Measurements from ENCODE around the gene CARMIL3. TPM values are rescaled to one million over a fixed set of nuclear protein-coding genes. Genes with fewer than 3 reads are reported as not detected.
"Not testable (repeated sequence)": the region's sequence is repeated elsewhere in the genome, so short reads cannot be mapped to it uniquely, and the experiment has no call there.

The CARMIL3 gene
- total RNA-seq, 2 donors from 2014 or later = 0.14 TPM; not detected in 1

DNA sequence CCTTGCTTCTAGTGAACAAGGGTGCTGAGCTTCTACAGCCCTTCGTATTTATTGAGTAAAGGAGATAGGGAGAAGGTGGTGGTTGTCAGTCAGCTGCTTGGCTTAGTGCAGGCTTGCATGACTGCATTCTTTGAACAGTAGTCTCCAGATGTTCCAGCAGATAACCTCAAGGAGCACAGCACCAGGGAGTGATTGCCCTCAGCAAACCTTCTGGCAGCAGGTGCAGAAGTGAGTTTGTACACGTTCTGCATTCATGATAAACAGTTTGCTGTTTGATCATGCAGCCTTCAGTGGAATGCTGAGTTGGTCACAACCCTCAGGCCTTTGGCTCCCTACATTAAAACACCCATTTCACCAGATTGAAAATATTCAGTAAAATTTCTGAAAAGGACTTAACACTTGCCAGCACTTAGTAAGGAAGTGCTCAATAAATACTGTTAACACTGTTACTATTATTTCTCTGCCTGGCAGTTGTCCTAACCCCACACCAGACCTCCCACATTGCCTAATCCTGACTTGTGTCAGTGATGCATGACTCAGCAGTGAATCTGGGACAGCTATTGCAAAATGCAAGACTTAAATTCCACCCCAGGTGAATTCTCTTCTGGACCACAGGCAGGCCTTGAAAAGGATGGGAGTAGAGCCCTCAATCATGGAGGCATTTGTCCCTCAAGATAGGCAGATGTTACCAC, 18.9 kb upstream of the CARMIL3 start:
- DNase-seq (ENCODE audit: low spot score) (no peak), ATAC-seq (ENCODE audit: insufficient number of reproducible peaks, low FRiP score, low read depth) (no peak)
- no peaks in the 10 kb centered on the region for H3K27me3 ChIP-seq (replicated peaks; ENCODE audit: insufficient read depth)
- no peak overlapping the region for H3K4me3 ChIP-seq
- no peak overlapping the region for H3K27ac ChIP-seq
- no peaks in the 10 kb centered on the region for H3K36me3 ChIP-seq
- TF ChIP-seq, protein P1, sequence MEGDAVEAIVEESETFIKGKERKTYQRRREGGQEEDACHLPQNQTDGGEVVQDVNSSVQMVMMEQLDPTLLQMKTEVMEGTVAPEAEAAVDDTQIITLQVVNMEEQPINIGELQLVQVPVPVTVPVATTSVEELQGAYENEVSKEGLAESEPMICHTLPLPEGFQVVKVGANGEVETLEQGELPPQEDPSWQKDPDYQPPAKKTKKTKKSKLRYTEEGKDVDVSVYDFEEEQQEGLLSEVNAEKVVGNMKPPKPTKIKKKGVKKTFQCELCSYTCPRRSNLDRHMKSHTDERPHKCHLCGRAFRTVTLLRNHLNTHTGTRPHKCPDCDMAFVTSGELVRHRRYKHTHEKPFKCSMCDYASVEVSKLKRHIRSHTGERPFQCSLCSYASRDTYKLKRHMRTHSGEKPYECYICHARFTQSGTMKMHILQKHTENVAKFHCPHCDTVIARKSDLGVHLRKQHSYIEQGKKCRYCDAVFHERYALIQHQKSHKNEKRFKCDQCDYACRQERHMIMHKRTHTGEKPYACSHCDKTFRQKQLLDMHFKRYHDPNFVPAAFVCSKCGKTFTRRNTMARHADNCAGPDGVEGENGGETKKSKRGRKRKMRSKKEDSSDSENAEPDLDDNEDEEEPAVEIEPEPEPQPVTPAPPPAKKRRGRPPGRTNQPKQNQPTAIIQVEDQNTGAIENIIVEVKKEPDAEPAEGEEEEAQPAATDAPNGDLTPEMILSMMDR (IDR thresholded peaks at IDR 0.05) = no peak
- peaks cover 5% of the 10 kb centered on the region for H3K9me3 ChIP-seq
- peaks cover 0 to 11% of the 10 kb centered on the region in 2 donors for H3K4me1 ChIP-seq (ENCODE audit: control insufficient read depth in 1 of 2, low read depth in 2 of 2)

DNA sequence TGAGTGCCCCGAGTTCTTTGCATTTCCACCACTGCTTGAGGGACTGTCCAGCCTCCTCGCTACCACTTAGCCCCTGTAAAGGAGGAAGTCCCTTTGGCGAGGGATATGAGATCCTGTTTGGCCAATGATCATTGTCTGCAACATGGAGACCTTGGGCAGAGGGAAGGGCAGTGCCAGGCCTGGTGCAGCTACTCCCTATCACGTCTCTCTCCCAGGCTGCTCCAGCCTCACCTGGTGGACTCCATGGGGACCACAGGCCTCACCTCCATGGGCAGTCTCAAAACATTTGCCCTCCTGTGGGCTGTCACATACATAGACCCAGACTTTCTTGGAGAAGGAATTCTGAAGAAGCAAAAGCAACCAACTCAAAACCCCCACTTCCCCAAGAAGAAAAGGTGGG, 16.0 kb upstream of the CARMIL3 start:
- not testable (repeated sequence) for DNase-seq (ENCODE audit: low spot score); H3K36me3 ChIP-seq; ATAC-seq (ENCODE audit: insufficient number of reproducible peaks, low FRiP score, low read depth); H3K9me3 ChIP-seq; H3K27me3 ChIP-seq (replicated peaks; ENCODE audit: insufficient read depth)
- Histone ChIP-seq H3K27ac (peak overlapping the region; percentile 43 to 95), H3K4me1 (ENCODE audit: control insufficient read depth in 1 of 2, low read depth in 2 of 2) (peaks cover 0 to 12% of the 10 kb centered on the region in 2 donors), H3K4me3 (peak overlapping the region; percentile 87)

DNA sequence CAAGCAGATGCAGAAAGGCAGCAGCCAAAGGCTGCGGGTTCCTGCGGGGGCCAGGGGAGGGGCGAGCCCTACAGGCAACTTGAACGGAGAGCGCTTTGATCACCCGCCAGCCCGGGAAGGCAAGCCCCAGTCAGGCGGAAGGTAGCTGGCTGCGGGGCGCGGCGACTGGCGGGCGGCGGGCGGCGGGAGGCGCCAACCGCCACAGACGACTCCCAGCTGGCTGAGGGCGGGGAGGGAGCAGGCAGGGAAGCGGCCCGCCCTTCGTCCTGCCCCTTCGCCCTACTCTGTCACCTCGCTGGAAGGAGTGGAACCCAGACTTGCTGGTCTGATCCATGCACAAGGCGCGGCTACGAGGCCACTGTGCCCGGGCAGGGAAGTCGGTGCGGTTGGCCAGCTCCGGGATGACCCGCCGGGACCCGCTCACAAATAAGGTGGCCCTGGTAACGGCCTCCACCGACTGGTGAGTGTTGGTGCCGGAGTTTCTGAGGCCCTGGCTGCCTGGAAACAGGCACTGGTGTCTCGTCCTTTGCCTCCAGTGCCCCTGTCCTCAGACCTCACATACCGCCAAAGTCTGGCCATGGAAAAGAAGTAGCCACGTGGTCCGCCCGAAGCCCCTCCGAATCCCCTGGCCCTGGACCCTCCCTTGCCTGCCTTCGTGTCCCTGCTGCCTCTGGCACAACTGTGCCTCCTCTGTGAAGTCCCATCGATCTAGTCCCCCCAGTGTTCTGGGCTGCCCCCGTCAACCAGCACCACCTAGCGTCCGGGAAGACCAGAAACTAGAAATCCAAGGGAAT, 15.4 kb upstream of the CARMIL3 start:
- peaks cover 0 to 12% of the 10 kb centered on the region in 2 donors for H3K4me1 ChIP-seq (ENCODE audit: control insufficient read depth in 1 of 2, low read depth in 2 of 2)
- no peaks in the 10 kb centered on the region for H3K27me3 ChIP-seq (replicated peaks; ENCODE audit: insufficient read depth)
- TF ChIP-seq, protein P1 (IDR thresholded peaks at IDR 0.05) = peak; percentile 68
- peak; percentile 61 for DNase-seq (ENCODE audit: low spot score)
- H3K27ac ChIP-seq = peak overlapping the region; percentile 82 to 95
- H3K9me3 ChIP-seq = peaks cover 5% of the 10 kb centered on the region
- peak overlapping the region; percentile 87 for H3K4me3 ChIP-seq
- ATAC-seq (ENCODE audit: insufficient number of reproducible peaks, low FRiP score, low read depth) = peak; percentile 67
- H3K36me3 ChIP-seq = no peaks in the 10 kb centered on the region

DNA sequence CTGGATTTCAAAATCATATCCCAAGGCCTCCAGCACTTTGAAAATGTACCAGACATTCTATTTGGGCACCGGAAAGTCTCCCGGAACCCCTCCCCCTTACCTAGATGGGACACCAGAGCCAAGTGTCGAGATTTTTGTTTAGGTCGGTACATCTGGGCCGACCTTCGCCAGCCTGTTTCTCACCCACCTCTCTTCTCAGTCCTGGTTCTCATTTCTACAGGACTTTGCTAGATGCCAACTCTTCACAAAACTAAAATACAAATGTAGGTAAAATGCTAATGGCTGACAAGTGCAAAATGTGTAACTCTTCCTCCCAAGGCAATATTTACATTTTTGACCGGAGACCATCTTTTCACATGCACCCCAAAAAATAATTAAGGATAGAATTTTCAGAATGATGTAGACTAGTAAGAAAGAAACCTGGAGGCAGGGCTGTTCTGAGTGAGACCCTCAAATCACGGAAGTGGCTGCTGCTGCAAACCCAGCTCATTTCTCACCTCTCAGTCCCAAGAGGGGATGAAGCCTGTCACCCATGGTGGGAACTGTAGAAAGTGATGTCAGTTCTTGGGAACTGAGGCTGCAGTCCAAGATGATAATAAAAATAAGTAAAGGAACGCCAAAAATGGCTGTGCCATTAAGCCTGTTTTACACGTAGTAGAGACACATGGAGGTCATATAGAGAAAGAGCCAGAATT, 14.7 kb upstream of the CARMIL3 start:
- not testable (repeated sequence) for DNase-seq (ENCODE audit: low spot score); H3K36me3 ChIP-seq; H3K27me3 ChIP-seq (replicated peaks; ENCODE audit: insufficient read depth); ATAC-seq (ENCODE audit: insufficient number of reproducible peaks, low FRiP score, low read depth); H3K9me3 ChIP-seq
- H3K4me3 ChIP-seq = peak overlapping the region; percentile 87
- peak overlapping the region; percentile 82 to 95 for H3K27ac ChIP-seq
- peaks cover 0 to 12% of the 10 kb centered on the region in 2 donors for H3K4me1 ChIP-seq (ENCODE audit: control insufficient read depth in 1 of 2, low read depth in 2 of 2)

DNA sequence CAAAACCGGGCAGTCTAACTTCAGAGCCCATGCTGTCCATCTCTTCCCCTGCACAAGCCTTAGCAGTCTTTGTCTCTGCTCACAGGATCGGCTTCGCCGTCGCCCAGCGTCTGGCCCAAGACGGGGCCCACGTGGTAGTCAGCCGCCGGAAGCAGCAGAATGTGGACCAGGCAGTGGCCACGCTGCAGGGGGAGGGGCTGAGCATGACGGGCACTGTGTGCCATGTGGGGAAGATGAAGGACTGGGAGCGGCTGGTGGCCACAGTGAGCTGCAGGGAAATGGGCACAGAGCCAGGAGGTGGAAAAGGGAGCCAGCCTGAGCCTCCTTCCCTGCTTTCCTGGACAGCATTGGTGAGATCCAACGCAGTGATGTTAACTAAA, 14.2 kb upstream of the CARMIL3 start:
- no peak for ATAC-seq (ENCODE audit: insufficient number of reproducible peaks, low FRiP score, low read depth)
- H3K27ac ChIP-seq = peak overlapping the region in 1 of 2 donors; percentile 95

More for the DNA sequence above, 14.2 kb upstream of the CARMIL3 start:
- peaks cover 0 to 12% of the 10 kb centered on the region in 2 donors for H3K4me1 ChIP-seq (ENCODE audit: control insufficient read depth in 1 of 2, low read depth in 2 of 2)
- TF ChIP-seq, protein P1 (IDR thresholded peaks at IDR 0.05) = no peak
- no peak for DNase-seq (ENCODE audit: low spot score)
- no peak overlapping the region for H3K4me3 ChIP-seq
- no peaks in the 10 kb centered on the region for H3K9me3 ChIP-seq
- H3K27me3 ChIP-seq (replicated peaks; ENCODE audit: insufficient read depth) = no peaks in the 10 kb centered on the region
- no peaks in the 10 kb centered on the region for H3K36me3 ChIP-seq
